HG03095 (cell line): Measurements from ENCODE around the gene TTYH2.

ENCODE experiments used
- ATAC-seq: cut with Tn5 transposase; IDR thresholded peaks from one replicate; pipeline ENCODE4 v1.9.1; 2021; ENCODE audit warnings: moderate library complexity; ENCODE audit not compliant: unreplicated experiment

Gene TTYH2

DNA sequence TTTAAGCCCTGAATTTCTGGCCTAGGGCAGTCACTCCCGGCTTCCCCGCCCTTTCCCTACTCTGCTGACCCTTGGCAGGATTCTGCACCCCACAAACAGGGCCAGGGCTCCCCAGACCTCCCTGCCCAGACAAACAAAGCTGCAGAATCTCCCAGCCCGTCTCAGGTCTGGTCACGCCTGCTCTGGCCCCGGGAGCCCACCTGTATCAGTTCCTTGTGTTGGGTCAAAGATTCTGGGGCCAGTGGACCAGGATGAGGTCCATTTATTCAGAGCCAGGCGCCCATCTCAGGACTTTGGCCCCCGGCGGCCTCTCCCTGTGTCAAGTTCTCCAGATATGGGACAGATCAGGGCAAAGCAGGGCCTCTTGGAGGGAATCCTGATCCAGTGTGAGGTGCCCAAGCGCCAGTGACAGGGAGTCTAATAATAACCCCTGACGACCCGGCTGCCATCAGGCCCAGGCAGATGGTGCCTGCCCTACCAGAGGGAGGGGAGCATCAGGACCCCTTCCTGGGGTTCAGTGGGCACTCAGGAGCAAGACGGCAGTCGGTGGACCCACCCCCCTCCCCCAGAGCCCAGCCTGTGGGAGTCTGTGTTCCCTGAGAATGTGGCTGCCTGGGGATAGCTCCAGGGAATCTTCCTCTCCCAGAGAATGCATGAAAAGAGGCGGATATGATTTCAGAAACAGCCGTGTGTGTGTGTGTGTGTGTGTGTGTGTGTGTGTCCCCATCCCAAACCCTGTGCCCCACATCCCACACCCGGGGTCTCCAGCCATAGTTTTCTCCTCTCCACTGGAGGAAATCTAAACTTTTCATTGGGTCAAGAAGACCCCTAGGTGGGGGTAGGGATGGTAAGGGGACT lies 1.3 kb downstream of the TTYH2 start:
- no peak for ATAC-seq

GRCh38 chr17:74215342-74215727 lies 2.0 kb downstream of the TTYH2 start:
- ATAC-seq = no peak

DNA sequence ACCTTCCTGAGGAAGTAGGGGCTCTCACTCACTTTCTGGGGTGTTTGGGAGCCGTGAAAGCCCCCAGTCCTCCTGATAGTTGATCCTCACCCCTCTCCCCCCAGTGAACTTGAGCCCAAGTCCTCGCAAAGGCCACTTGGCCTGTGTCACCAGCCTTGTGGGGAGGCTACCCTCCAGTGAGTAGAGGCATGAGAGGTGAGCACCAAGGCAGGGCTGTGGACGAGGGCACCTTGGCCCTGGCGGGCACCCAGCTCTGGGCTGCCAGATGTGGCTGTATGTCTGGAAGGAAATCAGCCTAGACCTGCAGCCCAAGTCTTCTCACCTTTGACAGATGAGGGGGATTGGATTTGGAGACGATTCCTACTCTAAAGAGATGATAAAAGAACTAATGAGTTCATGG lies 3.1 kb downstream of the TTYH2 start:
- ATAC-seq = no peak

DNA sequence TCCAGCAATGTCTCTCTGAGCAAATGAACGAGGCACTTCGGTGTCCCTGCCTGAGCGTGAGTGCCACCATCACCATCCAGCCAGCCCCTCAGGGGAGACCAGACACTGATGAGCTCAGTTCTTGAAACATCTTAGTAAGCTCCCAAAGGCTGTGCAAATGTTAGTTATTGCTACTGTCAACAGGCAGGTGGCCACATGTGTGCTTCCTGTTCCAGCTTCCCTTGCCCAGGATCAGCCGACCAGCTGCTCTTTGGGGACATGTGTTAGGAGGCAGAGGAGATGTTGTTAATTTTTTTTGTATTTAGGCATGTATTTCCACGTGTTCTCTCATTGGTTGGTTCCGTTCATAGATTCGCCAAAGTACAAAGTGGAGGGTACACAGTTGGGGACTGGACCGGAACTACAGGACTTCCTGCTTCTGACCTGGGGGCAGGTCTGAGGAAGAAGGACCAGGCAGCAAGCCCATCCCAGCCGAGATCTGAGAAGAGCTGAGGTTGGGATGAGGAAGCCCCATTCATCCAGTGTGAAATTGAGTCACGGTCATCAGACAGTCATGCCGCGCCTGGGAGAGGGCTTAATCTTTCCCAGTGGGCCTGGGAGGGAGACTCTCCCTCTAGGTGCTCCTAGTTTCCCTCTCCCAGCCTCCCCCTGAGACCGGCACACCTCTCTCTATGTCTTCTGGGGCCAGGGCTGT lies 3.8 kb downstream of the TTYH2 start:
- ATAC-seq = no peak

GRCh38 chr17:74217888-74218287 lies 4.5 kb downstream of the TTYH2 start:
- no peak for ATAC-seq

DNA sequence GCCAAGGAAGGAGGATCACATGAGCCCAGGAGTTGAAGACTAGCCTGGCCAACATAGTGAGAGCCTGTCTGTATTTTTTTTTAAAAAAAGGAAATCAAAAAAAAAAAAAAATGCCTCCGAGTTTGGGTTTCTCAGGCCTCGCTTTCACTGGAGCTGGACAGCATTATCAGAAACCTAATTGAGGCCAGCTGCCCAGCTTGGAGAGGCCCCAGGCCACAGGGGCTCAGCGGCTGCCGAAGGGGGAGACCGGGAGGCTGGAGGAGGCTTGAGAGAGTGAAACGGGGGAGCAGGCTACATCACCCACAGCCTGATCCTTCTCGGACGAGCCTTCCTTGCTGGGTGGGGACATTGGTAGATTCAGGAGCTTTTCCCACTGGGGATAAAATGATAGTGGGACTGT lies 5.1 kb downstream of the TTYH2 start:
- ATAC-seq = no peak

DNA sequence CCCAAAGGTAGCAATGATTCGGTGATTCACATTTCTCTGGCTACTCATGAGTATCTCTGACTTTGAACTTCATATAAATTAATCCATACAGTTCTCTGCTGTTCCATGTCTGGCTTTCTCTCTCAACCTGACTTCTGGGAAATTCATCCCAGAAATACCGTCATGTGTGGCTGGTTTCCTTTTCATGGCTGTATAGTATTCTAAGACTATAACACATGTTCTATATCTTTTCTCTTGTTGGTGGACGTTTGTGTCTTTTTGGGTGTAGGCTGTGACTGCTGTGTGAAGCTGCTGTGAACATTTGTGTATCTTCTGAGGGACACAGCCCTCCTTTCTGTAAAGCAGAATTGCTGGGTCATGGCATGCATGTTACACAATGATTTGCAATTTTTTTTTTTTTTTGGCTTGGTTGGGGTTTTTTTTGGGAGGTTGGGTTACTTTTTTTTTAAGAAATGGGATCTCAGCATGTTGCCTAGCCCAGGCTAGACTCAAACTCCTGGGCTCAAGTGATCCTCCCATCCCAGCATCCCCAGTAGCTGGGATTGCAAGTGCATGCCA lies 6.3 kb downstream of the TTYH2 start:
- ATAC-seq = no peak

DNA sequence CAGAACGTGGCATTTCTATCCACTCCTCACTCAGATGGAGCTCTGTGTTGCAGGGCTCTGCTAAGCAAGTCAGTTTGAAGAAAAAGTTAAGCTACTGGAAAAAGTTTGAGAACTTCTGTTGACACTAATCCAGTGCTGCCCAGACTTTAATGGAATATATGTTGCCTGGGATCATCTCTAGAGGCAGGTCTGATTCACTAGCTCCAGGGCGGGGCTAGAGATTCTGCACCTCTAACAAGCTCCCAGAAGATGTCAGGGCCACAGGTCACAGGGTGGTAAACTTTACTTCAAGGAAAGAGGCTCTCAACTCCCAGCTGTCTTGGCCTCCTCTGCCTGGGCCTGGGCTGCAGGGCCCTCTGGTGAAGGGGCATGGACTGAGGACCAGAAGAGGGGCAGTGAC lies 6.8 kb downstream of the TTYH2 start:
- no peak for ATAC-seq

GRCh38 chr17:74220946-74221818 lies 7.8 kb downstream of the TTYH2 start:
- ATAC-seq = no peak

DNA sequence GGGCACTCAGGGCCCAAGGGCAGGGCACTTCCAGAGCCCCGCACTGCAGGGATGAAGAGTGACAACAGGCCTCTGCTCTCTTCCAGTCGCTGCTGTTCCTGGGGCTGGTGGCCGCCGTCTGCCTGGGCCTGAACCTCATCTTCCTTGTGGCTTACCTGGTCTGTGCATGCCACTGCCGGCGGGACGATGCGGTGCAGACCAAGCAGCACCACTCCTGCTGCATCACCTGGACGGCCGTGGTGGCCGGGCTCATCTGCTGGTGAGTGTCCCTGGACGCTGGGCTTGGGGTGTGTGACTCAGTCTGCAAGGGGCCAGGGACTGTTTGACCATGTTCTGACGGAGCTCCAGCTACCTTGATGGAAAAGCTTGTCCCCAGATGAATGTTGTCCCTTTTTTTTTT lies 9.0 kb downstream of the TTYH2 start:
- no peak for ATAC-seq

- no peak for ATAC-seq
Measured at GRCh38 chr17:74223901-74224300, 10.5 kb downstream of the TTYH2 start.

GRCh38 chr17:74224959-74225725 lies 11.8 kb downstream of the TTYH2 start:
- ATAC-seq = no peak

GRCh38 chr17:74226252-74226651 lies 12.9 kb downstream of the TTYH2 start:
- ATAC-seq = no peak

GRCh38 chr17:74227271-74228080 lies 14.1 kb downstream of the TTYH2 start:
- no peak for ATAC-seq

DNA sequence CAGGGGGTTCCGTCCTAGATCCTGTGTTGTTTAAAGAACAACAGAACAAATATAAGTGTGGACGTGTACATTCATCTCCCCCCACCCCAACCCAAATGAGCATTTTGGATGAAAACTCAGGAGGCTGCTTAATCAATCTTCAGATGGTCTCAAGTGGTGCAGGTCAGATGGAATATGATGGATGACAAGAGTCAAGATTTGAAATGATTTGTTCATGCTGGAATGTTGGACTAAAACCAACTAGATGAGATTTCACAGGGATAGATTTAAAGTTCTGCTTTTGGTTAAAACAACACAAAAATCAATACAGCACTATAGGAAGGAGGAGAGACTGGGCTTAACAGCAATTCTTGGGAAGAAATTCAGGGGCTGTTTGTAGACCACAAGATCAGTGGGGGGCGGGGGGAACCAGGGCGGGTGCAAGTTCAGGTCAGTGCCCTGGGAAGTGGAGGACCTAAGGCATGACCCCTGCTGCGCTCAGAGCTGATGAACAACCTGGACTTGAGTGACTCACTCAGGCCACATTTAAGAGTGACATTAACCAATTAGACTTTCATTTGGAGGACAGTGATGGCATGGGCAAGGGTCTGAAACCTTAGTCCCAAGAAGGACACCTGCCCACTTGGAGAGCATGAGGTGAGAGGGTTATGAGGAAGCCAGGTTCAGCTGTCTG lies 15.1 kb downstream of the TTYH2 start:
- ATAC-seq = no peak

- ATAC-seq = no peak
Measured at GRCh38 chr17:74230896-74231295, 17.5 kb downstream of the TTYH2 start.

DNA sequence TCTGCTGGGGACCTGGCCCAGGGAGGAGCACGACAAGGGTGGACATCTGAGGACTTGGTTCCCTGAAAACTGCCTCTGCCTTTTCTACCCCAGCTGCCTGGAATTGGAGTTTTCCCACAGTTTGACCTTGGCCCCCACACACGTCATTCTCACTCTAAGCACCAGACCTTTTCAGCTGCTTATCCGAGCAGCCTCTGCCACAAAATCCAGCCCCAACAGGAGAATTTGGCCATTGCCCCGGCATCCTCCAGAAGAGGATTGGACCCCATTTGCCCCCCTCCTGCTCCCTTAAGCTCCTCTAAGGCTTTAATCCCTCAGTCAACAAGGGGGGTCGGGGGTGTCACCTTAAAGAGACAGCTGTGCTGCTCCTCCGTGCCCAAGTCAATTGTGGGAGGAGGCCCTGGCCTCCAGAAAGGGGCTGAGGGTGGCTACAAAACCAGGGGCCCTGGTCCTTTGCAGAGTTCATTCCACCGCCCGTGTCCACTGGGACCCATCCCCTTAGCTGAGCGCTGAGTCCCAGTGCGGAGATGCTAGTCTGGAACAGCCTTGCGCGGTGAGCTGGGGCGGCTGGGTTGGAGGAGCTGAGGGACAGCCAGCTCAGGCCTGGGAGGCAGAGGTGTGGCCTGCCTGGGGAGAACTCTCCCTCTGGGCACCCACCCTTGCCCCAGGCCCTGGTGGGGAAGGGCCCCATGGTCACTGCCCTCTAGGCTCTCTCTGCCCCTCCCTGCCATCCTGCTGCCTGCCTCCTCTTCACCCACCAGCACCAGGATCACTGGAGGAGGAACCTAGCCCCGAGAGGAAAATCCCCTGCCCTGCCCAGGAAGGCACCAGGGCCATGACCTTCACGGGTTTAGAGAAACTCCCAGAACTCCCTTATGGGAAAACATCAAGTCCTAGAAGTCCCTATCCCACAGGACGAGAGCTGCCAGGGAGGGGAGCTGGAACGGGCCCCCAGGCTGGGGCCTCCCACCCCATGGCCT lies 18.8 kb downstream of the TTYH2 start:
- no peak for ATAC-seq

DNA sequence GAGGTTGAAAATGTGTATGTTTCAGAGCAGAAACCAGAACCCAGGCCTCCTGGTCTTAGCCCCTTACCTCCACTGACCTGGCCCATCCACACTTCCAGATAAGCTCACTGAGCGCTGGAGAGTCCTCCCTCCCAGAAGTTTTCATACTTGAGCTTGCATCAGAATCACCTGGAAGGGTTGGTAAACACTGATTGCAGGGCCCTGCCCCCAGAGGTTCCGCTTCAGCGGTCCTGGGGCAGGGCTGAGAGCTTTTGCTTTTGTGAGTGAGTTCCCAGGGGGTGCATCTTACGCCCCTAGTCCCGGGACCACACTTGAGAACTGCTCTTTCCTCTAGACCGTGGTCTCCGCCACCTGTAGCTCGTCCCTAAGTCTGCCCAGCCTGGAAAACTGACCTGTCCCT lies 20.6 kb downstream of the TTYH2 start:
- ATAC-seq = no peak
